ENCODE results near the gene ATP8B4.

DNA sequence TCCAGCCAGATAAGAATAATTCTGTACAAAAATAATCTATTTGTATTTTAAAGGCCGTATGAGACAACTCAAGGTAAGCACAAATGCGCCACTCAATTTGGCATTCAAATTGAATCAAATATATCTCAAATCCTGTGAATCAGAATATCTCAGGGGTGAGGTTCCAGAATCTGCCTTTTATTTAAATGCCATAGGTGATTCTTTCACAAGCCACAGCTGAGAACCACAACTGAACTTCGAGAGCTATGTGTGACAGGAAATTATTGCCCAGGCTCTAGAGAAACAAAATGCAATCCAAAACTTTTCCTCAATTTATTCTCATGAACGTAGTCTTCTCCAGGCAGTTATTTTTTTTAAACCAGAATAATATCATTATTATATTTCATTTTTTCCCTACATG is 11.9 kb downstream of the ATP8B4 start:
- TF ChIP-seq, protein P1, sequence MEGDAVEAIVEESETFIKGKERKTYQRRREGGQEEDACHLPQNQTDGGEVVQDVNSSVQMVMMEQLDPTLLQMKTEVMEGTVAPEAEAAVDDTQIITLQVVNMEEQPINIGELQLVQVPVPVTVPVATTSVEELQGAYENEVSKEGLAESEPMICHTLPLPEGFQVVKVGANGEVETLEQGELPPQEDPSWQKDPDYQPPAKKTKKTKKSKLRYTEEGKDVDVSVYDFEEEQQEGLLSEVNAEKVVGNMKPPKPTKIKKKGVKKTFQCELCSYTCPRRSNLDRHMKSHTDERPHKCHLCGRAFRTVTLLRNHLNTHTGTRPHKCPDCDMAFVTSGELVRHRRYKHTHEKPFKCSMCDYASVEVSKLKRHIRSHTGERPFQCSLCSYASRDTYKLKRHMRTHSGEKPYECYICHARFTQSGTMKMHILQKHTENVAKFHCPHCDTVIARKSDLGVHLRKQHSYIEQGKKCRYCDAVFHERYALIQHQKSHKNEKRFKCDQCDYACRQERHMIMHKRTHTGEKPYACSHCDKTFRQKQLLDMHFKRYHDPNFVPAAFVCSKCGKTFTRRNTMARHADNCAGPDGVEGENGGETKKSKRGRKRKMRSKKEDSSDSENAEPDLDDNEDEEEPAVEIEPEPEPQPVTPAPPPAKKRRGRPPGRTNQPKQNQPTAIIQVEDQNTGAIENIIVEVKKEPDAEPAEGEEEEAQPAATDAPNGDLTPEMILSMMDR (IDR thresholded peaks at IDR 0.05): no peak
- TF ChIP-seq POLR2A (IDR thresholded peaks at IDR 0.05): no peak
